NOMO-1 treated with dmso at 0.1 percent for 144 hours (cell line): Measurements from ENCODE around the gene C5AR2.
"Not testable (repeated sequence)": the region's sequence is repeated elsewhere in the genome, so short reads cannot be mapped to it uniquely, and the experiment has no call there.

Source experiments
- DNase-seq: peaks from one replicate; lab custom pipeline; 2025; ENCODE audit not compliant: unreplicated experiment; lab: John Stamatoyannopoulos, UW

C5AR2 gene

GRCh38 chr19:47358936-47359335 is 27.0 kb downstream of the C5AR2 start:
- no peak for DNase-seq

DNA sequence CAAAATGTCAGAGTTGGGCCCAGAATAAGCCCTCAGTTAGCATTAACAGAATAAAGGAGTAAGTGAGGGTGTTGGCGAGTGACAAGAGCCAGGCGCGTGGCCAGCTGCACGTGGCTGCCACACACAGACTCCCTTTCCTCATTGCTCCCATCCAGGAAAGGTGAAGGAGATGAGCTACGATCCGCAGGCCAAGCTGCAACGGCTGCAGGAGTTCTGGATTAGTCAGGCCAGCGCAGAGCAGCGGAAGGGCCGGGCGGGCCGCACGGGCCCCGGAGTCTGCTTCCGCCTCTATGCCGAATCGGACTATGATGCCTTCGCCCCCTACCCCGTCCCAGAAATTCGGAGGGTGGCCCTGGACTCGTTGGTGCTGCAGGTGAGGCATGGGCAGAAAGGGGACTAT is 30.3 kb downstream of the C5AR2 start:
- no peak for DNase-seq

DNA sequence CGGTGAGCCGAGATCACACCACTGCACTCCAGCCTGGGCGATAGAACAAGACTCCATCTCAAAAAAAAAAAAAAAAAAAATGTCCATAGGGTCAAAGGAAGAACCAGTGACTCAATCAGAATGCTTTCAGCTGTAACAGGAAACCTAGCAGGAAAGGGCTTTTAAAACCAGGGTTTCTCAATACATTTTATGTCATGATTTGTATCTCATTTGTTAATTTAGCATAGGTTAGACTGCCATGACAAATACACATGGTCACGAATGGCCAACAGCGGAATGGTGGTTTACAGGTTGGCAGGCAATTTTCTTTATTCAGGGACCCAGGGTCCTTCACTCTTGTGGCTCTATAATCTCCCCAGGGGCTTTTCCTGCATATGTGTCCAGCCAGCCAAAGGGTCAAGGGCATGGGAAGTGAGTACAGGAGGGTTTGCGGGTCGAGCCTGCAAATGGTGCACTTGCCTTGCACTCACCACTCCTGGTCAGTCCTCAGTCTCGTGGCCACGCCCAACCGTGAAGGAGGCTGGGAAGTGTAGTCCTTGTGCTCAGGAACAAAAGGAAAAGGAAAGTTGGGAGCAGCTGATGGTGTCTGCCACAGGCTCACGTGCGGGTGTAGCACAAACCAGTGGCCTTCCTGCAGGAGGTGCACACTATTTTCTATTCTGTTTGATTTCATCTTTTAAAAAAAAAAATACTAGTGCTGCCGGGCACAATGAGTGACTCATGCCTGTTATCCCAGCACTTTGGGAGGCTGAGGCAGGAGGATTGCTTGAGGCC is 32.0 kb downstream of the C5AR2 start:
- peak; percentile 52 for DNase-seq

DNA sequence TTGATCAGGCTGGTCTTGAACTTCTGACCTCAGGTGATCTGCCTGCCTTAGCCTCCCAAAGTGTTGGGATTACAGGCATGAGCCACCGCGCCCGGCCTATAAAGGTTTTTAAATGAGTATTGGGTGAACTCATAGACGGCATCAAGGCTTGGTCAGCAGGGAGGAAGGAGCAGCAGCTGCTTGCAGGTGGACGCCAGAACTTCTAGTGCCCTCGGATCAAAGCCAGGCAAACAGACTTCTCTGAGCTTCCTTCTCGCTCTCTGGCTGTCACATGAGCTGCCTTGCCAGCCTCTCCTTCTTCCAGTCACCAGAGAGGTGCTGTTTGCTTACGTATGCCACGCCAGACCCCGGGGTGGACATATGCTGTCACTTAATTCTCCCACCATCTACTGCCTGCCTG is 33.5 kb downstream of the C5AR2 start:
- DNase-seq = not testable (repeated sequence)

DNA sequence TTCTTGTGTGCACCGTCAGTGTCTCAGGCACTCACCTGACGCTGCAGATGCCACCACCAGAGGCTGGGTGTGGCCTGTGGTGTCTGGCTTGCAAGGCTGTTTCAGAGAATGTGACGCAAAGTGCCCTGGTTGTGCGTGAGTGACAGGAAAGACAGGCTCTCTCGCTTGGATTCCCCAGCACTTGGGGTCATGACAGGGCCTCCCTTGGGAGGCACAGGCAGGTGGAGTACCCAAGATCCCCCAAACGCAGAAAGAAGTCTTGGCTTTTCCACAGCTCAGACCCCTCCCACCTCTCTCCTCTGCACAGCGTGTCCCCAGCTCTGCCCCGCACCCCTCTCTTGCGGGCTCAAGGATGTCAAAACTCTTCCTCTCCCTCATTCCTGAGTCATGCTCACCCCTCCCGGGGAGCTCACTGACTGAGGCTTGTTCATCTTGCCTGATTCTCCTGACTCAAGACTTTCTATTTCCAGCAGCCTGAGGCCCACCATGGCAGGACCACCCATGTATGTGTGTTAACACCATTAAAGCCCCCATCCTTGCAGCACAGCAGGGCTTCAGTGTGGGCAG is 38.2 kb downstream of the C5AR2 start:
- DNase-seq = peak; percentile 83

- no peak for DNase-seq
These were observed 39.3 kb downstream of the C5AR2 start for GRCh38 chr19:47371261-47371660.

GRCh38 chr19:47372603-47373002 is 40.6 kb downstream of the C5AR2 start:
- DNase-seq = no peak

DNA sequence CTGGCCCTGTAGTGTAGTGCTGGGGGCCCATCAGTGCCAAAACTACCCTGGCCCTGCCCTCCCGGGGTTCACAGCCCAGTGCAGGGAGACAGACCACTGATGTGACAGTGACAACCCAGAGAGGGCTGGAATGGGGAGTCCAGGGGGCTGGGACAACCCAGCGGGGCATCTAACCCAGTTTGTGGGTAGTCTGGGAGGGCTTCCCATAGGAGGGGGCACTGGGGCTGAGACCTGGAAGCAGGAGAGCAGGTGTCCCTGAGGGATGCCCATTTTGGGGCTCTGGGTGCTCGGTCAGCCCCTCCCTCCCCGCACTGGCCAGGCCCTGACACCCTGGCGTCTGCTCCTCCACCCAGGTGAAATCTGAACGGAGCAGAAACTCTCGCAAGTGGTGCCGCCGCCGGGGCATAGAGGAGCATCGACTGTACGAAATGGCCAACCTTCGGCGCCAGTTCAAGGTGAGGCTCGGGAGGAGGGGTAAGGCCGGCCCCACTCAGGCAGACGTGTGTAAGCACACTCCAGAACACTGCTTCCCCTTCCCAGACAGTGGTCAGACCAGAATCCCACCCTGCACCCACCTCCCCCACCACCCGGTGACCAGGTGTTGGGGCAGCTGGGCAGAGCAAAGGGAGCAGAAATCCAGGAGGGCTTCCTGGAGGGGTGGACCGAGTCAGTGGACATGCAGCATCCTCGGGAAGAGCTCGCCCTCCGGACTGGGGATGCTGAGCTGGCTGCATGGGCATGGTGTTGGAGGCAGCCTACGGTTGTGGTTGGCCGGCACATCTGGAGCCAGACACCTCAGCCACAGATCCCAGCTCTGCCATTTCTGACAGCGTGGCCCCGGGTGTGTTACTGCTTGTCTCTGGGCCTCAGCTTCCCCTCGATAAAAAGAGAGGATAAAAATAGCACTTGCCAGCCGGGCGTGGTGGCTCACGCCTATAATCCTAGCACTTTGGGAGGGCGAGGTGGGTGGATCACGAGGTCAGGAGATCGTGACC is 41.6 kb downstream of the C5AR2 start:
- no peak for DNase-seq

GRCh38 chr19:47374876-47375693 is 43.1 kb downstream of the C5AR2 start:
- DNase-seq = no peak

- no peak for DNase-seq
These were observed 44.0 kb downstream of the C5AR2 start for GRCh38 chr19:47375694-47376588.

GRCh38 chr19:47376589-47377144 is 44.7 kb downstream of the C5AR2 start:
- peak; percentile 46 for DNase-seq

DNA sequence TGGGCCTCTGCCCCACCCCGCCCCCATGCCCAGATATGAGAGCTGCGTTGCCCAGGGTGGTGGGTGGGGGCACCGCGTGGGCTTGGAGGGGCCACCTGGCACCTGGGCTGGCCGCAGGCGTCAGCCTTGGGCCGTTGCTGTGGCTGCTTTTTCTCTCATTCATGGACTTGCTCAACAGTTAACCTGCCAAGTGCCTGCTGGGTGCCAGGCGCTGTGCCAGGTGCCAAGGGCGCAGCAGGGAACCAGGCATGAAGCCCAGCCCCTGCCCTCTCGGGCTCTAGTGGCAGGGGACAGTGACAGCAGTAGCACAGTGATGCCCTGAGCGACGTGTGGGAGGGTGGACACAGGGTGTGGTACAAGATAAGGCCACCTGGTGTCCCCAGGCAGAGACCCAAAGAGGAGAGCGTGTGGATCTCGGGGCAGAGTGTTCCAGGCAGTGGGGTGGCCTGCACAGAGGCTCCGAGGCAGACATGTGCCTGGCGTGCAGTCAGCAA is 45.3 kb downstream of the C5AR2 start:
- no peak for DNase-seq

GRCh38 chr19:47377801-47378200 is 45.8 kb downstream of the C5AR2 start:
- DNase-seq = no peak

DNA sequence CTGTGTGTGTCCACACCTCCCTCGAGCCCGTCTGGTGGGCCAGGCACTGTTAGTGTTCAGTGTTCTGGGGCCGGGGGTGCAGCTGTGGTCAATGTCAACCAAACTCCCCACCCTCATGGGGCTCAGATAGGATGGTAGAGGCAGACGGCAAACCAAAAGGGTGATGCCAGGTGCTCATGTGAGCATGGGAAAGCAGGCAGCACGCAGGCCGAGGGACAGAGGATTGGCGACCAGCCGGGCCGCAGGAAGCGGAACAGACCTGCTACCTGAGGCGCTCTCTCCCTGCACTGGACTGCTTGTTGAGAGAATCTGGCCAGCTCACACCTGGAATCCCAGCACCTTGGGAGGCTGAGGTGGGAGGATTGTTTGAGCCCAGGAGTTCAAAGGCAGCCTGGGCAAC is 46.3 kb downstream of the C5AR2 start:
- no peak for DNase-seq

DNA sequence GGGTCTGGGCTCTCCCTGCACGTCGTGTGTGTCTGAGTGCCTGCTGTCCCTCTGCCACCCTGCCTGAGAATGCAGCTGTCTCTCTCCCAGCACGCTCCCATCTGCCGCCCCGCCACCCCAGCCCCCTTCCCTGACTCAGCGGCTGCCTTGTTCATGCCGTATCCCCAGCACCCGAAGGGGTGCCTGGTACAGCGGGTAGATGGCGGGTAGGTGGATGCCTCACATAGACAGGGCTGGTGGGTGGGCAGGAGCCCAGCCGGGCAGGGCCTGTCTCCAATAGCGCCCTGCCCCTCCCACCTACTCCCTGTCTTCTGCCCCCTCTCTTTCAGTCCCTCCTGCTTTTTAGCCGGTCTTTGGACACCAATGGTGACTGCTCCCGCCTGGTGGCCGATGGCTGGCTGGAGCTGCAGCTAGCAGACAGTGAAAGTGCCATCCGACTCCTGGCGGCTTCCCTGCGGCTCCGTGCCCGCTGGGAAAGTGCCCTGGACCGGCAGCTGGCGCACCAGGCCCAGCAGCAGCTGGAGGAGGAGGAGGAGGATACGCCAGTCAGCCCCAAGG is 47.5 kb downstream of the C5AR2 start:
- DNase-seq = no peak

DNA sequence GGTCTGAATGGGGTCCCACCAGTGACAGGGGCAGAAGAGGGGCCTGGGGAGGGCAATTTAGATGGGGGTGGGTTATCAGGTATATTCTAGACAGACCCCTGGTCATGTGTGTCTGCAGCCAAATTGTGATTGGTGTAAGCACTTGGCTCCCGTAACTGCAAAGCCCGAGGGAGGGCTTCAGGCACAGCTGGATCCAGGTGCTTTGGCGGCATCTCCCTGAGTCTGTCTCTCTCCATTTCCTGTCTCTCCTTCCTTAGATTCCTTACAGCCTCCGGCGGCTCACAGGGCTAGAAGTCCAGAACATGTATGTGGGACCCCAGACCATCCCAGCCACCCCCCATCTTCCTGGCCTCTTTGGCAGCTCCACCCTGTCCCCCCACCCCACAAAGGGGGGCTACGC is 48.6 kb downstream of the C5AR2 start:
- no peak for DNase-seq

DNA sequence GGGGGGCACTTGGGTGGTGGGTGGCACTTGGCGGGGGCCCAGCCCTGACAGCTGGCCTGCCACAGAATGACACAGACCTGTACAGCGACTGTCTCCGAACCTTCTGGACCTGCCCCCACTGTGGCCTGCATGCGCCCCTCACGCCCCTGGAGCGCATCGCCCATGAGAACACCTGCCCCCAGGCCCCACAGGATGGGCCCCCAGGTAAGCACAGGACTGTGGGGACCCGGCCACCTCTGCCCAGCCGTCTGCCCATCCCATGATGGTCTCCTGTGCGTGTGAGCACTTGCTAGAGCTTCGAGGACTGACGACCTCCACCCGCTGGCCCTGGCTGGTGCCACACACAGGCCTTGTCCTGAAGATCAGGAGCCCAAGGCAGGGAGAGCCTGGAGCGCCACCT is 49.1 kb downstream of the C5AR2 start:
- no peak for DNase-seq

DNA sequence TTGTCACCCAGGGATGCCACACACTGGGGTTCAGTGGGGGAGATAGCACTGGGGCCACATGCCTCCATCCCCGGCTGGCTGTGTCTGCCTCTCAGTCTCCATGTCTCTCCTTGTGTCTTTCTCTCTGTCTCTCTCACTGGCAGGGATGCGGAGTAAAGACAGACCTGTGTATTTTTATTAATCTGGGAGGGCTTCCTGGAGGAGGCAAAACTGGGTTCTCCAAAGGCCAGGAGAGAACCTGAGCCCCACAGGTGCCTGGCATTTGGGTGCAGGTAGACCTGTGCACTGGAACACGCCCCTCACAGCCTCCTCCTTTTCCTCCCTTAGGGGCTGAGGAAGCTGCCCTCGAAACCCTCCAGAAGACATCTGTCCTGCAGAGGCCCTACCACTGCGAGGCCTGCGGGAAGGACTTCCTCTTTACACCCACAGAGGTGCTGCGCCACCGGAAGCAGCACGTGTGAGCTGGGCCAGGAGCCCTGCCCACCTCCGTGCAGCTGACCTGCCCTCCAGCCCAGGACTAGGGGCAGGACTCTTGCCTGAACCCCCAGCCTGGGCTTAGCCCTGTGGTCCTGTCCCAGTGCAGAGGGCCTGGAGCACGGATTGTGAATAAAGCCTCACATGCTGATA is 49.8 kb downstream of the C5AR2 start:
- peak; percentile 36 for DNase-seq

DNA sequence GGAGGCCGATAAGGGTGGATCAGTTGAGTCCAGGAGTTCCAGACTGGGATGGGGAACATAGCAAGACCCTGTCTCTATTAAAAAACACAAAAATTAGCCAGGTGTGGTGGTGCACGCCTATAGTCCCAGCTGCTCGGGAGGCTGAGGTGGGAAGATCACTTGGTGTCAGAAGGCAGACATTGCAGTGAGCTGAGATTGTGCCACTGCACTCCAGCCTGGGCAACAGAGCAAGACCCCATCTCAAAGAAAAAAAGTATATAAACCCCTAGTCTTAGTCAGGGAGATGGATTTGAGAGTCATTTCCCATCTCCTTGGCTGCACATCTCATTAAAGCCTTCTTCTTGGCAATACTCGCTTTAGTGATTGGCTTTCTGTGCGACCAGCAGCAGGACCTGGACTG is 51.9 kb downstream of the C5AR2 start:
- DNase-seq = not testable (repeated sequence)
